Measurements from ENCODE around the gene MSTN. TPM values are rescaled to one million over a fixed set of nuclear protein-coding genes. Genes with fewer than 3 reads are reported as not detected.

MSTN gene
- total and polyA plus RNA-seq, 4 donors = 0.48 to 1.5 (median 0.81) TPM; not detected in 1

DNA sequence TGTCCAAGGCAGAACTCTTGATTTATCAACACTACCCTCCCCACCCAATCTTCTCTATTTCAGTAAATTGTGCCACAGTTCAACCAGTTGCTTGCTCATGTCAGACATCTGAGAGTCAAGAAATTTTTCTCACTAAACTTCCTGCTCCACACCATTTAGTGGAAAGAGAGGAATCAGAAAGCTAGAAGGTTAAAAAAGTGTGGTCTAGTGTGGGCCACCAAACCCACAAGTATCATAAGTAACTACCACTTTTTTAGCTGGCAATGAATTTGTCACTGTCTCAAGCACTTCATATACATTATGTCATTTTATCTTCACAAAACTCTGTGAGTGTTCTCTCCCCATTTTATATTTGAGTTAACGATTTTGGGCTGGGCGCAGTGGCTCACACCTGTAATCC lies 16.6 kb upstream of the MSTN start:
- H3K4me3 ChIP-seq (ENCODE audit: low read length in 2 of 2) = no peak overlapping the region
- no peak overlapping the region for H3K27ac ChIP-seq (ENCODE audit: low read depth in 1 of 2, low read length in 2 of 2)
- no peaks in the 10 kb centered on the region for H3K27me3 ChIP-seq (ENCODE audit: control insufficient read depth in 1 of 2, insufficient read depth in 2 of 2, low read length in 1 of 2)
- WGBS, 2 donors = 95 to 97% methylated on average over 2 of the region's 2 CpGs
- H3K4me1 ChIP-seq (ENCODE audit: control insufficient read depth in 1 of 2, insufficient read depth in 2 of 2, low read length in 2 of 2) = no peaks in the 10 kb centered on the region
- no peak for DNase-seq
- intact Hi-C loops (cut with DNase I) = no loop called here
- no peaks in the 10 kb centered on the region for H3K36me3 ChIP-seq (ENCODE audit: control insufficient read depth in 1 of 2, insufficient read depth in 2 of 2, low read length in 1 of 2)
- H3K9me3 ChIP-seq (ENCODE audit: control insufficient read depth, low read length) = no peaks in the 10 kb centered on the region
- no peak for ATAC-seq (ENCODE audit: low FRiP score)

- ATAC-seq (ENCODE audit: low FRiP score) (no peak), DNase-seq (no peak)
- H3K4me1 ChIP-seq (ENCODE audit: control insufficient read depth in 1 of 2, insufficient read depth in 2 of 2, low read length in 2 of 2) = no peaks in the 10 kb centered on the region
- no peak overlapping the region for H3K4me3 ChIP-seq (ENCODE audit: low read length in 2 of 2)
- no peaks in the 10 kb centered on the region for H3K27me3 ChIP-seq (ENCODE audit: control insufficient read depth in 1 of 2, insufficient read depth in 2 of 2, low read length in 1 of 2)
- intact Hi-C loops (cut with DNase I) = no loop called here
- no peaks in the 10 kb centered on the region for H3K36me3 ChIP-seq (ENCODE audit: control insufficient read depth in 1 of 2, insufficient read depth in 2 of 2, low read length in 1 of 2)
- H3K27ac ChIP-seq (ENCODE audit: low read depth in 1 of 2, low read length in 2 of 2) = no peak overlapping the region
- H3K9me3 ChIP-seq (ENCODE audit: control insufficient read depth, low read length) = no peaks in the 10 kb centered on the region
These were observed 13.1 kb upstream of the MSTN start for GRCh38 chr2:190075623-190076022.

GRCh38 chr2:190069936-190070696 lies 7.6 kb upstream of the MSTN start:
- Histone ChIP-seq H3K27me3 (ENCODE audit: control insufficient read depth in 1 of 2, insufficient read depth in 2 of 2, low read length in 1 of 2) (no peaks in the 10 kb centered on the region), H3K36me3 (ENCODE audit: control insufficient read depth in 1 of 2, insufficient read depth in 2 of 2, low read length in 1 of 2) (no peaks in the 10 kb centered on the region), H3K4me3 (ENCODE audit: low read length in 2 of 2) (no peak overlapping the region), H3K27ac (ENCODE audit: low read depth in 1 of 2, low read length in 2 of 2) (no peak overlapping the region), H3K4me1 (ENCODE audit: control insufficient read depth in 1 of 2, insufficient read depth in 2 of 2, low read length in 2 of 2) (no peaks in the 10 kb centered on the region), H3K9me3 (ENCODE audit: control insufficient read depth, low read length) (no peaks in the 10 kb centered on the region)
- intact Hi-C loops (cut with DNase I) = no loop called here
- no peak for ATAC-seq (ENCODE audit: low FRiP score)
- DNase-seq = no peak
- WGBS, 2 donors = 21 to 24% methylated on average over 3 of the region's 3 CpGs

DNA sequence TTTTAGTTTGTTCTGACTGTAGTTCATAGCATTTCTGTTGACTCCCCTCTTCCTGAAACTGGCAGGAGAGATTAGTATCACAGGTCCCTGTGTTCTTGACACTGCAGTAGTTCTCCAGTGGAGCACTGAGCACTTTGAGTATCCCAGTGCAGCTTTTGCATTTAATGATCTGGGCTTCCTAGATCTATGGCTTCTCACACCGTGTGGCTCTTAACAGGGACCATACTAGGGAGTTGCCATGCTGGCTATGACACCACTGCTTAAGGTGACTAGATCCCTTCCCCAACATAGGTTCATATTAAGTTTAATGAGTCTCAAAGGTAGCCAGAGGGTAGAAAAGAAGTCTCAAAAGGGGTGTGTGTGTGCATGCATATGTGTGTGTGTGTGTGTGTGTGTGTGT lies 6.2 kb upstream of the MSTN start:
- whole genome bisulfite sequencing, 2 donors = 35 to 49% methylated on average over 1 of the region's 1 CpG
- Histone ChIP-seq H3K27ac (ENCODE audit: low read depth in 1 of 2, low read length in 2 of 2) (no peak overlapping the region), H3K4me1 (ENCODE audit: control insufficient read depth in 1 of 2, insufficient read depth in 2 of 2, low read length in 2 of 2) (no peaks in the 10 kb centered on the region)

DNA sequence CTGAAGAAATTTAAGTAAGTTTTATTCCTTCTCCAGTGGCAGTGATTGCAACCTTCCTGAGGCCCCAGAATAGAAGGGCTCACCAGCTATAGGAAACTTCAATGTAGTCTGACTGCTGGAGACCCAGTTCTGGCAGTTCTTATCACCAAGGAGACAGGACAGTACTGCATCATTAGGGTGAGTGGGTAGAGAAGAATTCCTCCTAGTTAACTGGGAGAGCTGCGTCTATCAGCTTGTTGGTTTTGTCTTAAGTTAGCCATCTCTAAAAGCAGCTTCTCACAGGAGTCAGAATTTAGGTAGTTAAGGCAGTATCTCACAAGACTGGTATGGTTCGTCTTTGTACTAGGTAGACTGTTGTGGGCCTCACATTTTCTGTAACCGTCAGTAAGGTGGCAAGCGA lies 3.3 kb upstream of the MSTN start:
- H3K4me1 ChIP-seq (ENCODE audit: control insufficient read depth in 1 of 2, insufficient read depth in 2 of 2, low read length in 2 of 2) = no peaks in the 10 kb centered on the region
- no peak overlapping the region for H3K4me3 ChIP-seq (ENCODE audit: low read length in 2 of 2)
- ATAC-seq (ENCODE audit: low FRiP score) (no peak), DNase-seq (no peak)
- WGBS, 2 donors = 93 to 97% methylated on average over 4 of the region's 4 CpGs
- H3K9me3 ChIP-seq (ENCODE audit: control insufficient read depth, low read length) = no peaks in the 10 kb centered on the region
- intact Hi-C loops (cut with DNase I) = no loop called here
- H3K36me3 ChIP-seq (ENCODE audit: control insufficient read depth in 1 of 2, insufficient read depth in 2 of 2, low read length in 1 of 2) = no peaks in the 10 kb centered on the region
- H3K27ac ChIP-seq (ENCODE audit: low read depth in 1 of 2, low read length in 2 of 2) = no peak overlapping the region
- no peaks in the 10 kb centered on the region for H3K27me3 ChIP-seq (ENCODE audit: control insufficient read depth in 1 of 2, insufficient read depth in 2 of 2, low read length in 1 of 2)

More for the DNA sequence above, 6.2 kb upstream of the MSTN start:
- H3K4me3 ChIP-seq (ENCODE audit: low read length in 2 of 2) = no peak overlapping the region
- no peaks in the 10 kb centered on the region for H3K9me3 ChIP-seq (ENCODE audit: control insufficient read depth, low read length)
- DNase-seq (no peak), ATAC-seq (ENCODE audit: low FRiP score) (no peak)
- no peaks in the 10 kb centered on the region for H3K36me3 ChIP-seq (ENCODE audit: control insufficient read depth in 1 of 2, insufficient read depth in 2 of 2, low read length in 1 of 2)
- H3K27me3 ChIP-seq (ENCODE audit: control insufficient read depth in 1 of 2, insufficient read depth in 2 of 2, low read length in 1 of 2) = no peaks in the 10 kb centered on the region
- intact Hi-C loops (cut with DNase I) = no loop called here

GRCh38 chr2:190063624-190064023 lies 1.1 kb upstream of the MSTN start:
- 64 to 70% methylated on average over 2 of the region's 2 CpGs for WGBS, 2 donors
- no peaks in the 10 kb centered on the region for H3K4me1 ChIP-seq (ENCODE audit: control insufficient read depth in 1 of 2, insufficient read depth in 2 of 2, low read length in 2 of 2)
- no peak overlapping the region for H3K27ac ChIP-seq (ENCODE audit: low read depth in 1 of 2, low read length in 2 of 2)
- H3K27me3 ChIP-seq (ENCODE audit: control insufficient read depth in 1 of 2, insufficient read depth in 2 of 2, low read length in 1 of 2) = no peaks in the 10 kb centered on the region
- no peak for ATAC-seq (ENCODE audit: low FRiP score)
- H3K4me3 ChIP-seq (ENCODE audit: low read length in 2 of 2) = no peak overlapping the region
- H3K36me3 ChIP-seq (ENCODE audit: control insufficient read depth in 1 of 2, insufficient read depth in 2 of 2, low read length in 1 of 2) = no peaks in the 10 kb centered on the region
- no peak for DNase-seq
- intact Hi-C loops (cut with DNase I) = no loop called here
- no peaks in the 10 kb centered on the region for H3K9me3 ChIP-seq (ENCODE audit: control insufficient read depth, low read length)

DNA sequence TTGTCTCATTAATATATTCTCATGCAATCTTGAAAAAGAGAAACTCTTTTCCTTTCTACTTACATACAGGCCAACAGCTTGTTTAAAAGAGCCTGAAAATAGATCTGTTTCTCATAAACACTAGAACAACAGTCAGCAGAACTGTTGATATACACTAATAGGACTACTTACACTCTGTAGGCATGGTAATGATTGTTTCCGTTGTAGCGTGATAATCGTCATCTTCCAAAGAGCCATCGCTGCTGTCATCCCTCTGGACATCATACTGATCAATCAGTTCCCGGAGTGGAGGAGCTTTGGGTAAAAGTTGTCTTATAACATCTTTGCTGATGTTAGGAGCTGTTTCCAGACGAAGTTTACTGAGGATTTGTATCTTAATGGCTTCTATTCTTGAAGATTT lies 476 bp downstream of the MSTN start:
- no peak overlapping the region for H3K27ac ChIP-seq (ENCODE audit: low read depth in 1 of 2, low read length in 2 of 2)

GRCh38 chr2:190060626-190061025 lies 1.9 kb downstream of the MSTN start:
- Histone ChIP-seq H3K4me1 (ENCODE audit: control insufficient read depth in 1 of 2, insufficient read depth in 2 of 2, low read length in 2 of 2) (no peaks in the 10 kb centered on the region), H3K9me3 (ENCODE audit: control insufficient read depth, low read length) (no peaks in the 10 kb centered on the region), H3K36me3 (ENCODE audit: control insufficient read depth in 1 of 2, insufficient read depth in 2 of 2, low read length in 1 of 2) (no peaks in the 10 kb centered on the region), H3K4me3 (ENCODE audit: low read length in 2 of 2) (no peak overlapping the region), H3K27ac (ENCODE audit: low read depth in 1 of 2, low read length in 2 of 2) (no peak overlapping the region), H3K27me3 (ENCODE audit: control insufficient read depth in 1 of 2, insufficient read depth in 2 of 2, low read length in 1 of 2) (no peaks in the 10 kb centered on the region)
- 60 to 84% methylated on average over 2 of the region's 2 CpGs for whole genome bisulfite sequencing, 2 donors
- intact Hi-C loops (cut with DNase I) = no loop called here
- DNase-seq (no peak), ATAC-seq (ENCODE audit: low FRiP score) (no peak)

More for the DNA sequence above, 476 bp downstream of the MSTN start:
- 88 to 91% methylated on average over 6 of the region's 6 CpGs for WGBS, 2 donors
- Histone ChIP-seq H3K4me3 (ENCODE audit: low read length in 2 of 2) (no peak overlapping the region), H3K27me3 (ENCODE audit: control insufficient read depth in 1 of 2, insufficient read depth in 2 of 2, low read length in 1 of 2) (no peaks in the 10 kb centered on the region), H3K4me1 (ENCODE audit: control insufficient read depth in 1 of 2, insufficient read depth in 2 of 2, low read length in 2 of 2) (no peaks in the 10 kb centered on the region), H3K36me3 (ENCODE audit: control insufficient read depth in 1 of 2, insufficient read depth in 2 of 2, low read length in 1 of 2) (no peaks in the 10 kb centered on the region), H3K9me3 (ENCODE audit: control insufficient read depth, low read length) (no peaks in the 10 kb centered on the region)
- intact Hi-C loops (cut with DNase I) = no loop called here
- DNase-seq = no peak
- no peak for ATAC-seq (ENCODE audit: low FRiP score)

- ATAC-seq (ENCODE audit: low FRiP score) (no peak), DNase-seq (no peak)
- Histone ChIP-seq H3K36me3 (ENCODE audit: control insufficient read depth in 1 of 2, insufficient read depth in 2 of 2, low read length in 1 of 2) (no peaks in the 10 kb centered on the region), H3K9me3 (ENCODE audit: control insufficient read depth, low read length) (no peaks in the 10 kb centered on the region), H3K4me1 (ENCODE audit: control insufficient read depth in 1 of 2, insufficient read depth in 2 of 2, low read length in 2 of 2) (no peaks in the 10 kb centered on the region), H3K4me3 (ENCODE audit: low read length in 2 of 2) (no peak overlapping the region), H3K27me3 (ENCODE audit: control insufficient read depth in 1 of 2, insufficient read depth in 2 of 2, low read length in 1 of 2) (no peaks in the 10 kb centered on the region), H3K27ac (ENCODE audit: low read depth in 1 of 2, low read length in 2 of 2) (no peak overlapping the region)
- 93 to 95% methylated on average over 4 of the region's 4 CpGs for WGBS, 2 donors
- intact Hi-C loops (cut with DNase I) = no loop called here
These were observed 2.5 kb downstream of the MSTN start for GRCh38 chr2:190060019-190060418.

Data from aorta (tissue), 5 donors.